GM18870 (cell line): Measurements from ENCODE around the gene GTF3C5.
"Not testable (repeated sequence)": the region's sequence is repeated elsewhere in the genome, so short reads cannot be mapped to it uniquely, and the experiment has no call there.

Source experiments
- ATAC-seq: cut with Tn5 transposase; IDR thresholded peaks from one replicate; pipeline ENCODE4 v1.9.1; 2021; ENCODE audit warnings: moderate library complexity; ENCODE audit not compliant: unreplicated experiment

Gene GTF3C5

GRCh38 chr9:133087429-133088145, 56.8 kb downstream of the GTF3C5 start:
- no peak for ATAC-seq

GRCh38 chr9:133088146-133088750, 57.5 kb downstream of the GTF3C5 start:
- no peak for ATAC-seq

- ATAC-seq = no peak
These were observed 58.0 kb downstream of the GTF3C5 start for GRCh38 chr9:133088756-133089155.

- no peak for ATAC-seq
These were observed 58.5 kb downstream of the GTF3C5 start for GRCh38 chr9:133089271-133089671.

GRCh38 chr9:133090187-133090586, 59.4 kb downstream of the GTF3C5 start:
- ATAC-seq = no peak

- no peak for ATAC-seq
These were observed 60.1 kb downstream of the GTF3C5 start for GRCh38 chr9:133090752-133091385.

GRCh38 chr9:133094351-133094750, 63.6 kb downstream of the GTF3C5 start:
- ATAC-seq = not testable (repeated sequence)

GRCh38 chr9:133094842-133095393, 64.1 kb downstream of the GTF3C5 start:
- no peak for ATAC-seq

GRCh38 chr9:133098104-133098754, 67.4 kb downstream of the GTF3C5 start:
- ATAC-seq = no peak

GRCh38 chr9:133098871-133099270, 68.1 kb downstream of the GTF3C5 start:
- ATAC-seq = no peak

GRCh38 chr9:133099726-133100505, 69.1 kb downstream of the GTF3C5 start:
- ATAC-seq = no peak

- ATAC-seq = no peak
These were observed 69.9 kb downstream of the GTF3C5 start for GRCh38 chr9:133100506-133101355.

- no peak for ATAC-seq
These were observed 70.8 kb downstream of the GTF3C5 start for GRCh38 chr9:133101356-133102189.

GRCh38 chr9:133102190-133103021, 71.6 kb downstream of the GTF3C5 start:
- ATAC-seq = no peak

- no peak for ATAC-seq
These were observed 72.6 kb downstream of the GTF3C5 start for GRCh38 chr9:133103183-133103986.

- no peak for ATAC-seq
These were observed 73.2 kb downstream of the GTF3C5 start for GRCh38 chr9:133103987-133104505.
